Urinary bladder (tissue), 4 donors: ENCODE data around the gene RTP2. TPM values are rescaled to one million over a fixed set of nuclear protein-coding genes. Genes with fewer than 3 reads are reported as not detected.

Source experiments
- DNase-seq: peaks from one replicate; pipeline ENCODE4 v3.0.0-alpha.2; 2015; ENCODE audit errors: extremely low spot score
- H3K27ac ChIP-seq: one replicate; pipeline ENCODE4 v1.5.1; 2013; ENCODE audit warnings: low read depth, mild to moderate bottlenecking, moderate library complexity
- H3K36me3 ChIP-seq: one replicate; pipeline ENCODE4 v1.6.1; 2013; ENCODE audit warnings: mild to moderate bottlenecking, moderate library complexity; ENCODE audit not compliant: insufficient read depth
- H3K4me1 ChIP-seq: one replicate; pipeline ENCODE4 v1.6.1; 2013; ENCODE audit warnings: mild to moderate bottlenecking, moderate library complexity; ENCODE audit not compliant: insufficient read depth
- H3K4me3 ChIP-seq: one replicate; pipeline ENCODE4 v1.5.1; 2013; ENCODE audit warnings: low read depth, low read length
- WGBS: extraction: QIAGEN DNeasy Blood & Tissue Kit; methylation state at CpG from one replicate; pipeline ENCODE4 v1.1.7; 2013; 5-methylcytosine and 5-hydroxymethylcytosine counted together
- polyA plus RNA-seq: library from polyadenylated mRNA; stranded (reverse); fragments of 200-250 nt; gene quantifications from one replicate; pipeline ENCODE4 v1.2.3, GENCODE V29; 2013
- total RNA-seq: library from RNA; depleted of rRNA; stranded (reverse); fragments of >200 nt; gene quantifications from one replicate; pipeline ENCODE4 v1.2.3, GENCODE V29; 2014
- donor health status: healthy with polysubstance abuse.
- donor health status: healthy.

Gene RTP2, protein sequence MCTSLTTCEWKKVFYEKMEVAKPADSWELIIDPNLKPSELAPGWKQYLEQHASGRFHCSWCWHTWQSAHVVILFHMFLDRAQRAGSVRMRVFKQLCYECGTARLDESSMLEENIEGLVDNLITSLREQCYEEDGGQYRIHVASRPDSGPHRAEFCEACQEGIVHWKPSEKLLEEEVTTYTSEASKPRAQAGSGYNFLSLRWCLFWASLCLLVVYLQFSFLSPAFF
- total RNA-seq (not detected), polyA plus RNA-seq (not detected)

DNA sequence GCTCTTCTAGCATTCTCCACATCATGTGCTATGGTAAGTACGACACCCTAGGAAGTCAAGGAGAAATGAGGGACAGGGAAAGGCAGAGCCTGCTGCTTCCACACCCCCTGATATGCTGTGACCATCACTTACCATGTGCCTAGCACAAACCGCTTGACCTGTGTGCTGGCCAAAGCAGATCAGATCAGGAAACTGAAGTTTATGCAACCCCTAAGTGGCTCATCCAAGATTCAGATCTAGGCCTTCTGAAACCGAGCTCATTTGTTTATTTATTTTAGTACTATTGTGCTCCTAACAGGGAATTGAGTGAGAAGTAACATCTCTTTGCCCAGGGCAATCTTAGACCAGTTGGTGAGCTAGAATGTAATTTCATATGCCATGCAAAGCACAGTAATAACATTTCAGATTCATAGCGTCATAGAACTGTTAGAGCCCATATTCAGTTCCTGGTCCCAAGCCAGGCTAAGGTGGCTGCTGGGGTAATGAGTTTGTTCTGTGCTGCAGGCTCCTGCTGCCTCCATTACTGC is at the start of gene RTP2:
Gene RTP2, minus strand, starts transcription at position 51 of the 527 bp plus-strand sequence. CDS start 429 bp downstream, outside the sequence.
- Histone ChIP-seq H3K4me1 (no peaks in the 10 kb centered on the region), H3K36me3 (no peaks in the 10 kb centered on the region), H3K4me3 (no peak within 1 kb of the TSS), H3K27ac (no peak within 1 kb of the TSS)
- DNase-seq = no peak
- 55% methylated on average over 4 of the region's 4 CpGs for WGBS

DNA sequence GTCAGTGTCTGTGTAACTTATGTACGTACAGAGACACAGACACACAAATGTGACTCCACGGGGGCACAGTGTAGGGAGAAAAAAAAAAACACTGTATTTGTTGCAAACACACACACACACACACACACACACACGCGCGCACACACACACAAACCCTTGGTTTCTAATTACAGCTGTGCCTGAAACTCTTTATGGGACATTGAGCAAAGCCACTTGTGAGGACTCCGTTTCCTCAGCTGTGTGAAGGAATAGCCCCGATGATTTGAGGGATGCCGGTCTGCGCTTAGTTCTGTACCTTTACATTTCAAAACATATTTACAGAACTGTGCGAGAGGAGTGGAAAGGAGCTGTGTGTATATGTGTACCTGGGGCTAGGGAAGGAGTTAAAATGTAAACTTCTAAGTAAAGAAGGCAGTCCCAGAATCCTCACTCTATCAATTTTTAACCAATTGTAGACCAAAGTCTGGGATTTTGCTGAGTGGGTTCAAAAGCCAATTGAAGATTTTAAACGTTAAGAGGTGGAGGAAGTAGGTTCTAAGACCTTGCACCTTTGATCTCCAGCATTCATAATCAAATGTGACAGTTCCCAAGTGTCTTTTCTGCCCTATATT is 48.3 kb upstream of the RTP2 start:
- H3K4me1 ChIP-seq = no peaks in the 10 kb centered on the region
- H3K36me3 ChIP-seq = no peaks in the 10 kb centered on the region
- DNase-seq = no peak
- H3K27ac ChIP-seq = peak overlapping the region; percentile 71
- H3K4me3 ChIP-seq = peak overlapping the region; percentile 20
- 42% methylated on average over 11 of the region's 11 CpGs for WGBS

DNA sequence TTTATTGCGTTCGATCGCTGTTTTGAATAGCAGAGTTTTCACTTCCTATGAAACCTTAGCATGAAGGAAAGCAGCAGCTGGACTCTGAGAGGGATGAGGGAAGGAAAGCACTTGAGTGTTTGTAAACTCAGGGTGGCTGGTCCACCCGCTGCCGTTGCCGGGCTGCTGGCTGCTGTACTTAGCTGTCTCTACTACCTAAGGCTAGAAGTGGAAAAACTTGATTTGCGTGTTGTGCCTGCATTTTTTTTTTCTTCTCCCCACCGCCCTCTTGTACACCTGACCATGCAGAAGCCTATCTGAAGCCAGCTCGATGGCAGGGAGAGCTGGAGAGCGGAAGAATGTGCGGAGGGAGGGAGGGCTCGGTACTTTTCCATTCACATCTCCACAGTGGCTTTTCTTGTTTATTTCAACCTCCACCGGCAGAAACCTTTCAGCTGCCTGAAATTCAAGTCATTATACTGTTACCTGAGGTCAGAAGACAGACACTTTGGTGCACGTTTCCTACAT is 47.7 kb upstream of the RTP2 start:
- Histone ChIP-seq H3K27ac (peak overlapping the region; percentile 71), H3K4me3 (peak overlapping the region; percentile 20), H3K36me3 (no peaks in the 10 kb centered on the region), H3K4me1 (no peaks in the 10 kb centered on the region)
- peak; percentile 67 for DNase-seq
- WGBS = 38% methylated on average over 14 of the region's 14 CpGs

DNA sequence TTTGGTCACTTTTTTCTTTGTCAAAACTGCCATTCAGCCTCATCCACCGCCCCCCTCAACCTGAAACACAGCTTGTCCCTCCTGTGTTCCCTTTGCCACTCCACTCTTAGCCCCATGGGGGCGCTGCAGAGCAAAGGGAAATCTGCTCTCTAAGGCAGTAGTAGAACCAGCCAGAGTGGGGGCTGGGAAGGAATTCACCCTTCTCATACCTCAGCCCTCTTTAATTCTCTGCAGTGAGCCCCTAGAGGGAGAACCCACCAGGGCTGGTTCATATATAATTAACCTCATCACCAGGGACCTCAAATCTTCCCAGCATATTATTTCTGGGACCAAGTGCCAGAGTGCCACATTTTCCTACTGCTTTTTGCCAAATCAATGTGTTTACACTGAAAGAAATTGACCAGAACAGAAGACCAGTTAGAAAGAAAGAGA is 45.7 kb upstream of the RTP2 start:
- DNase-seq = peak; percentile 69
- Histone ChIP-seq H3K4me3 (no peak overlapping the region), H3K4me1 (no peaks in the 10 kb centered on the region), H3K27ac (no peak overlapping the region), H3K36me3 (no peaks in the 10 kb centered on the region)
- WGBS = 11% methylated on average over 2 of the region's 2 CpGs

DNA sequence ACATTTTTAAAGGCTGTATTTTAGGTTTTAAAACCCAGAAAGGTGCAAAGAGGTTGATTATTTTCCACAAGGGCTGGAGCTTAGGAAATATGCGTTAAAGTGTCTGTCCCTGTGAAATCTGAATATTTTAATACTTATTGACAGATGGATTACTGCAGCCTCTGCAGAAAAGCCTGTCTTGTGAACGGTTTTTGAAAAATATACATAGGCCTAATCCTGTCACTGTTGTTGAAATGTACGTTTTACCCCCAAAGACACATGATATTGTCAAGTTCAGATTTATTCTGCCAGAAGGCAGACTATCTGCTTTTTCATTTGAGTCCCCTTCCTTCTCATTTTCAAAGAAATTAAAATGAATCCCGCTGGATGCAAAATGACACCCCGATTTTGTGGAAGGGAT is 45.1 kb upstream of the RTP2 start:
- Histone ChIP-seq H3K4me1 (no peaks in the 10 kb centered on the region), H3K27ac (no peak overlapping the region), H3K4me3 (no peak overlapping the region), H3K36me3 (no peaks in the 10 kb centered on the region)
- WGBS = 60% methylated on average over 5 of the region's 5 CpGs
- DNase-seq = no peak

DNA sequence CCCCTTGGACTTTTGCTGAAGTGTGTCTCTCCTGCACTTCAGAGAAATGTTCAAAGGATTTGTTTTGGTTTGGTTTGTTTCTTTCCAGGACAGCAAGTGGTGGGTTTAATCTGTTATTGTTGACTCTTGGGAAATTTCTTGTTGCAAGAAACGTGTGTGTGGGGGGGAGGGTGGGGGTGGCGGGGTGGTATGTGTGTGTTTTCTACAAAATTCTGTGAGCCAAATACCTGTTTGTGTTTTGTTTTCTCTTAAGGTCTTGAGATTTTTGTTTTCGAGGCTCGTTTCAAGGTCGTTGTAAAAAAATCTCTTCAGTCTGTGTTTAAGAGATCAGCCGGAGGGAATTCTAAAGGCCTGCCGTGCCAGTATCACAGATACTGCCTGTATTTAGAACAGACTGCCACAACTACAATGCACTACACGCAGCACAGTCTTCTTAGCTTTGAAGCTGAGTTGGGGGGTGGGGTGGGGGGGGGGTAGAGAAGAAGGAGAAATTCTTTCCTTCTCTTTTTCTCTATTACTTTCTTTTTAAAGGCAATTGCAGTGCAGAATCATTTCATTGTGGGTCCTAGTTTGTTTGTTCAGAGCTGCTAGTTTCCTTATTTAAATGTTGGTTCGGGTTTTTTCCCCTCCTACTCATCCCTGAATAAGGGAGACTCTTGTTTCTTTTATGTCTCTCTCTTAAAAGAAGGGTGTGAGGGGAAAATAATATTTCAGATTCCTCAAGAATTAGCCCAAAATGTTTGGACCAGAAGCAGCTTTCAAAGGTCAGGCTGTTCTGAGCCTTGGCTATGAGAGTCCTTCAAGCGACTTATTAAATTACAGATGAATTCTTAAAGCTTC is 44.3 kb upstream of the RTP2 start:
- H3K4me1 ChIP-seq = no peaks in the 10 kb centered on the region
- H3K36me3 ChIP-seq = no peaks in the 10 kb centered on the region
- 24% methylated on average over 10 of the region's 10 CpGs for WGBS
- DNase-seq = no peak
- H3K27ac ChIP-seq = peak overlapping the region; percentile 77
- peak overlapping the region; percentile 32 for H3K4me3 ChIP-seq

DNA sequence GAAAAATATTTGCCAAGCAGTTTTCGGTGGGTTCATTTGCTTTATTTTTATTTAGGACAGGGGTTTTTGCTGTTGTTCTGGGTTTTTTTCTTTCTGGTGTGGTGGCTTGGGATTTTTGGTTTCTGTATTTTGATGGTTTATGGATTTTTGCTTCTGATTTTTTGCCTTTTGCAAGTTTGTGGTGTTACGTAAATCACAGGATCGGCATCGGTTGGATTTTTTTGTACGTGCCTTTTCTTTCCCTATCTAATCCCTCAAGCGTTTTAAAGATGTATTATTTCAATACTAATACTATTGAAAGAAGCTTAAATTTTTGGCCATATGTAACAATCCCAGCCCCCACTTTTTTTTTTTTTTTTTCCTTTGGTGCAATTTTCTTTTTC is 43.7 kb upstream of the RTP2 start:
- peak overlapping the region; percentile 53 for H3K27ac ChIP-seq
- no peak for DNase-seq
- H3K36me3 ChIP-seq = no peaks in the 10 kb centered on the region
- WGBS = 9% methylated on average over 6 of the region's 6 CpGs
- no peaks in the 10 kb centered on the region for H3K4me1 ChIP-seq
- peak overlapping the region; percentile 32 for H3K4me3 ChIP-seq

DNA sequence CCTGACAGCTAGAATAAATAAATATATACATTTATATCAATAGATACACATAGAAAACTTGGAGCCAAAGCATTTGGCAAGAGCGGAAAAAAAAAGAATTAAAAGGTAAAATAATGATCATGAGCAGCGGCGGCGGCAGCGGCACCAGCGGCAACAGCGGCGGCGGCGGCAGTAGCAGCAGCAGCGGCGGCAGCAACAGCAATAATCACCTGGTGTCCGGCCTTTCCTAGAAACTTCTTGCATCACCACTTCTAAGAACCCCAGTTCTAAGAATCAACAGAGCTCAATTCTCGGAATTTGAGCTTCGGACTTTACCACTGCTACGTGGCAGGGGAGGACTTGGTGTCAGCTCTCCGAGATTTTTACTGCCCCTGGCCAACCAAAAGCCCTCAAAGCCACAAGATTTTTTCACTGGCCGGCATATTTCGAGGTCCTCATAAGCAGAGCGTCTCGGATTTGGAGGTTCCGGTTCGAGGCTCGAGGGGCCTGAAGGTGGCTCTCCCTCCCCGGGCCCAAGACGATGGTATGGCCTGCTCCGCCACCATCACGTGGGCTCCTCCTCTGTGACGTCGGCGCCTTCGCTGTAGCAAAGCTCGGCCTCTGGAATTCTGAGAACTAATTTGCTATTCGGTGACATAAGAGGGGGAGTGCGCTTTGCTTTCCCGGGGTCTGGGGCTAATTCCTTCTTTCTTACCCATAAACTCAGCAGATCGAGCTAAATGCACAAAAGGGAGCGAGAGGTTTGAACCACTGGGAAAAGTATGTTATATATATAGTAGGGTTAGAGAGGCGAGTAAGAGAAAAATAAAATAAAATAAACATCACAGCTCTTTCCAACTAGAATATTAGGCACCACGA is 43.1 kb upstream of the RTP2 start, which contains the start of gene BCL6:
Gene BCL6, minus strand, starts transcription at position 268 of the 858 bp plus-strand sequence. CDS start 11,775 bp downstream, outside the sequence.
- WGBS = under 1% methylated on average over 40 of the region's 40 CpGs

DNA sequence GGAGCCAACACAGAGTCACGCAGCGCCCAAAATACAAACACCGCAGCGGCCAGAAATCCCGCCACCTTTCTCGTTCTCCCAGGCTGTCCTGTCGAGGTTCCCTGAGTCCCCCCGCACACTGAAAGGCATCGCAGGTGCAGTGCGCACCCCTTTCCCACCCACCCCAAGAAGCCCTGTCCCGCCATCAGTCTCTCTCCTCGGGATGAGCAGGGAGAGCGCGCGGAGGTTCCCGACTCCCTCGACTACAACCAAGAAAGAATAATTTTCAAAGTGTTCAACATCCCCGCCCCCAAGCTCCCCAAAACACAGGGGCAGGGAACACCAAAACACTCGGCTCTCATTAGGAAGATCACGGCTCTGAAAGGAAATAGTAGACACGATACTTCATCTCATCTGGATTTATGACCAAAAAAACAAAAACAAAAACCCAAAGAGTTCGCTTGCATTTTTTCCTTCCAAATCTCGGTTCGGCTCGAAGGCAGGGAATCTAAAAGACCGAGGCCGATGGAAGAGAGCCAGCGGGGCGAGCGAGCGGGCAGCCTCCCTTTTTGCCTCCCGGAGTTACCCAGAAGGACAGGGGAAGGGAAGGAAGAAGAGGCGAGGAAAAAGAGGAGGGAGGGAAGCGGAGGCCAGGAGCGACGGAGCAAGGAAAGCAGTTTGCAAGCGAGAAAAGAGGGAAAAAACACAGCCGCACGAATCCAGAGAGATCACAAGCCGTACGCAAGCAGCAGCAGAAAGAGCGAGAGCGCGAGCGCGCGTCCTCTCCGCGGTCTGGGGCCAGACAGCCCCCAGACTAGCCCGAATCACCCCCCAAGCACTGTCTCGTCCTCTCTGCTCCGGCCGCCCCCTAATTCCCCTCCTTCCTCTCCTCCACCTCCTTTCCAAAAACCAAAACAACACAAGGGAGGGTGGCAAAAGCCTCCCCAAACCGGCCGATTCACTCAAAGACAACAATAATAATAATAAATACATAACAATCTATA is 42.1 kb upstream of the RTP2 start:
- peak; percentile 74 for DNase-seq
- under 1% methylated on average over 55 of the region's 55 CpGs for WGBS
- no peaks in the 10 kb centered on the region for H3K36me3 ChIP-seq
- peak overlapping the region; percentile 97 for H3K27ac ChIP-seq
- peak overlapping the region; percentile 90 for H3K4me3 ChIP-seq
- no peaks in the 10 kb centered on the region for H3K4me1 ChIP-seq

More for the DNA sequence above, 43.1 kb upstream of the RTP2 start, which contains the start of gene BCL6:
- peak; percentile 97 for DNase-seq
- peak within 1 kb of the TSS; percentile 97 for H3K27ac ChIP-seq
- H3K4me1 ChIP-seq = no peaks in the 10 kb centered on the region
- H3K4me3 ChIP-seq = peak within 1 kb of the TSS; percentile 90
- H3K36me3 ChIP-seq = no peaks in the 10 kb centered on the region

DNA sequence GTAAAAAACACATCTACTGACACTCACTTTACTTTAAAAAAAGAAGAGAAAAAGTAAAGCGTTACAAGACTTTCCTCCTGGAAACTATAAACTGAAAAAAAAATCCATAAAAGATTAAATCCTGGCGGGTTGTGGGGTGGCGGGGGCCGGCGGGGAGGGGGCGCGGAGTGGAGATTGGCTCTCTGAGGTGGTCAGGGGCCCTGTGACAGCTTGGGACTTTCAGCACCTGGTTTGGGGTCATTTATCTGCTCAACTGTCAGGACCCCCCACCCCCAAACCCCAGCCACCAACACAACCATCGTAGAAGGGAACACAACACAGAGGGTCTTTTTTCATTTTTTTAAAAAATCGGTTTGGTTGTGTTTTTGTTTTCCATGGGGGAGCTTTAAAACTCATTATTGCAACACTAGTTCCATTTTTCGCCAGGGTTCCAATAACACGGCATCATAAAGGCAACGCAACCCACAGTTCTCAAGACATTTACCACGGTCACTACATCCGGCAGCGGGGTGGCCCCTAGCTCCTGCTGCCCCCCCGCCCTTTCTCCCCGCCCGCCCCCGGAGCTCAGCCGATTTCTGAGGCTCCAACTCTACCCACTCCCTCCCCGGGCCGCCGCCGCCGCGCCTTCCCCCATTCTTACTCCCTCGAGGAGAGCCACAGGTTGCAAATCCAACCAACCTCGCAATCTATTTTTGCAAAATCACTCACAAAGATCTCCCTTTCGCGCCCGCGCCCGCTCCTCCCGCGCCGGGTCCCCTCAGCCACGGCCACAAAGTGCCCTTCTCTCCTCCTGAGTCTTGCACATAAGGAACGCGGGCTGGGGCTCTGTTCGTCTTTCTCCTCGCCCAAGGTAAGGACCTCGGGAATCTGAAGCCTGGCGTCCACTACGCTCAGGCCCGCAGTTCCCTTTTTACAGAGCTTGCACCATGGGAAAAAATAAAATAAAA is 41.1 kb upstream of the RTP2 start:
- WGBS = 1% methylated on average over 45 of the region's 45 CpGs
- Histone ChIP-seq H3K36me3 (no peaks in the 10 kb centered on the region), H3K4me1 (no peaks in the 10 kb centered on the region), H3K4me3 (peak overlapping the region; percentile 90), H3K27ac (peak overlapping the region; percentile 97)
- DNase-seq = no peak
